ENCODE data around the gene COPZ1. TPM values are rescaled to one million over a fixed set of nuclear protein-coding genes. Genes with fewer than 3 reads are reported as not detected.
A peak's percentile ranks its signal among the peaks of the same experiment; 100 is the strongest.

The COPZ1 gene

DNA sequence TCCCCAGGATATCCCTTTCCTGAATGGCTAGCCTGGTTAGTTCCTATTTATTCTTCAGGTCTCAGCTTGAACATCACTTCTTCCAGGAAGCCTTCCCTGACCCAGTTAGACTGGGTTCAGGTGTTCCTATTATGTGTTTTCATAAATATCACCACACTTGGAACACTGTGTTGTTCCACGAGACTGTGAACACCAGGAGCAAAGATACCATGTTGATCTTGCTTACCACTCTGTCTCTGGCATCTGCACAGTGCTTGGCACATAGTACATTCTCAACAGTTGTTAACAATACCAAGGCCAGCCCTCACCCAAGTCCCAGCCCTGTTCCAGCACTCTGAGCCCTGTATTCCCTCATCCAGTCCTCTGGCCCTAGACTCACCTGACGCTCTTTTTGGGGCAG lies 73.3 kb downstream of the COPZ1 start:
- Histone ChIP-seq H3K27me3 (ENCODE audit: control insufficient read depth, insufficient read depth, low read length) (no peaks in the 10 kb centered on the region), H3K9ac (ENCODE audit: low read depth, low read length) (no peak overlapping the region), H3K36me3 (ENCODE audit: insufficient read depth, low read length) (peaks cover 96% of the 10 kb centered on the region), H3K9me3 (replicated peaks; ENCODE audit: low read length) (no peaks in the 10 kb centered on the region), H3K4me1 (ENCODE audit: control insufficient read depth, insufficient read depth, low read length) (no peaks in the 10 kb centered on the region), H3K4me3 (ENCODE audit: low read length) (no peak overlapping the region), H3K4me2 (ENCODE audit: low read length) (no peak overlapping the region)

DNA sequence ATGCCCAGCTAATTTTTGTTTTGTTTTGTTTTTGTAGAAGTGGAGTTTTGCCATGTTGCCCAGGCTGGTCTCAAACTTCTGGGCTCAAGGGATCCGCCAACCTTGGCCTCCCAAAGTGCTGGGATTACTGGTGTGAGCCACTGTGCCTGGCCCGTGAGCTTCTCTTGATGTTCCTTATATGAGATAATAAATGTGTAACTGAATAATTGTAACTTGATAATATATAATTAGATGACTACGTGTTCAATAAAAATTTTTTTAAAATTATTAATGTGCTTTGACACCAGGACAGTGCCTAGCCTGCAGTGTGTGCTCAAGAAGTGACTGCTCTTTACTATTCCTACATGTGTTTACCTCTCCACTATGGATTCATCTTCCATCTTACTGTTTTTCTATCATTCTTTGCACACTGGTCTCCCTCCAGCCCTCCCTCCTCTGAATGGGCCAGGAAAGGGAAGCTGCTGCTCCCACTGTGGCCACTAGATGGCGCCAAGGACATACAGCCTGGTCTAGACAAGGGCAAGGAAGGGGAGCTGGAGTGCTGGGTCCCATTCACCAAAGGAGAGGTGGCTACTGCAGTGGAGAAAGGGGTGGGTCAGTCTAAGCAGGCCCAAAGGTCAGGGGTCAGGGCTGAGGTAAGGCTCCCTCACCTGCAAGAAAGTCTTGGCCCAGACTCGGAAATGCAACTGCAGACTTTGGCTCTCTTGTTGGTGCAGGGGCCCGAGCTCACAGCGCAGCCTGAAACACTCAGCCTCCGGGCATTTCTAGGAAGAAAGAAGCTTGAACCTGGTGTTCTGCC lies 74.3 kb downstream of the COPZ1 start:
- Histone ChIP-seq H3K4me3 (ENCODE audit: low read length) (no peak overlapping the region), H3K36me3 (ENCODE audit: insufficient read depth, low read length) (peaks cover 96% of the 10 kb centered on the region), H3K9ac (ENCODE audit: low read depth, low read length) (no peak overlapping the region), H3K9me3 (replicated peaks; ENCODE audit: low read length) (no peaks in the 10 kb centered on the region), H3K4me1 (ENCODE audit: control insufficient read depth, insufficient read depth, low read length) (no peaks in the 10 kb centered on the region), H3K27me3 (ENCODE audit: control insufficient read depth, insufficient read depth, low read length) (no peaks in the 10 kb centered on the region), H3K4me2 (ENCODE audit: low read length) (no peak overlapping the region)

DNA sequence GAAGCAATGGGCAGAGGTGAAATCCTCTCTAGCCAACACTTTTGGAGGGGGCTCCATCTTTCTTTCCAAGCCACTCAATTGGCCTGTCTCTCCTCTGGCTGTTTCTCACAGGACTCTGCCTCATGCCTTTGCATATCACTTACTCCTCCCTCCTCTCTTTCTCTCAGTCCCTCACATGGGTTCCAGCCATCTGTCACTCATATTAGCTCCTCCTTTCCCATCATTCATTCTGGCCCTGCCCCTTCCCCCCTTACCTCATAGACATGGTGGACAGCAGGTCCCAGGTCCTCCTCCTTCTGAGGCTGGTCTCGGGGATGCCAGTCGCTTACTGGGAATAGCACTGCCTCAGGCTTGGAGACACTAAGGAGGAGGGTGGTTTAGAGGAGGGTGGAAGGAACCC lies 76.2 kb downstream of the COPZ1 start:
- Histone ChIP-seq H3K9me3 (replicated peaks; ENCODE audit: low read length) (no peaks in the 10 kb centered on the region), H3K4me2 (ENCODE audit: low read length) (no peak overlapping the region), H3K27me3 (ENCODE audit: control insufficient read depth, insufficient read depth, low read length) (no peaks in the 10 kb centered on the region), H3K9ac (ENCODE audit: low read depth, low read length) (no peak overlapping the region), H3K4me3 (ENCODE audit: low read length) (no peak overlapping the region), H3K4me1 (ENCODE audit: control insufficient read depth, insufficient read depth, low read length) (no peaks in the 10 kb centered on the region), H3K36me3 (ENCODE audit: insufficient read depth, low read length) (peaks cover 97% of the 10 kb centered on the region)

Small RNAs within 50 kb of the gene (small RNA-seq; reads per million reads assigned to genes)
- gene MIR148B (164 reads per million, percentile 97 among the genes with 10 or more reads in this experiment), gene RN7SL744P (not detected), gene RNU6-950P (not detected)
